ENCODE data around the gene POLR2A. TPM values are rescaled to one million over a fixed set of nuclear protein-coding genes. Genes with fewer than 3 reads are reported as not detected.
A peak's percentile ranks its signal among the peaks of the same experiment; 100 is the strongest.

POLR2A gene
- total and polyA plus RNA-seq, 8 donors: 8.1 to 750 (median 57.2) TPM

DNA sequence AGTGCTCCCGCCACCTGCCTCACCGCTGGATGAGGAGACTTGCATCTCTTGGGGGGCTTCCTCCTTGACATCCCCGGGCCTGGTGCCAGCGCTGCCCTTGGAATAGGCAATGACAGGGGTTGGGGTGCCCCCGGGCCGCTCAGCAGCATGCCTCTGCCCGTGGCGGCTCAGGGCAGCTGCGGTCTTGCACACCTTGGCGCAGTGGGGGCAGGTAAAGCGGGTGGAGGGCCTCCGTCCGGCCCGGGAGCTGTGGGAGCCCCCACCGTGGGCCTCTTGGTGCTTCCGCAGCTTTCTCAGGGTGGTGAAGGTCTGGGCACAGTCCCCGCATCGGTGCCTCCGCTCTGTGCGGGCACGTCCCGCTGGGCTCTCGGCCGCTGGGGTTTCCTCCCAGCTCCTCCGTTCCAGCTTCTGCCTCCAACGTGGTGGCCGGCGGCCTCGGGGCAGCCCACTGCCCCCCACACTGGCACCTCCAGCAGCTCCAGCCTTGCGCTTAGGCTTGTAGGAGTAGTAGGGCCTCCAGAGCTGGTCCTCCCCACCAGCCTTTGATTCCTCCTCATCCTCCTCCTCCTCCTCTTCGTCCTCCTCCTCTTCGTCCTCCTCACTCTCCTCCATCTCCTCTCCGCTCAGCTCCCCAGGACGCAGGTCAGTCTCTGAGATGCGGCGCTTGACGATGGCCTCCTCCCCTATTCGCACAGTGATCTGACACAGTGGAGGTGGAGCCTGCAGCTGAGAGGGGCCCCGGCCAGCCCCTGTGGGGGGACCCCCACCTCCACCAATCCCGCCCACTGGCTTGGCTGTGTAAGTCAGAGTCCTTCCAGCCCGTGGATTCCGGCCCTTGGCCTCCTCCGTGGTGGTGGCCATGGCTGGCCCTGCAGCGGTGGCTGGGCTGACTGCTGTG is 21.4 kb upstream of the POLR2A start:
- 90 to 95% (median 92%) methylated on average over 28 to 44 of the region's 44 CpGs for WGBS, 5 donors
- H3K4me1 ChIP-seq: peaks cover 7 to 23% (median 20%) of the 10 kb centered on the region in 4 donors
- DNase-seq: no peak
- no peak overlapping the region for H3K27ac ChIP-seq
- no peaks in the 10 kb centered on the region for H3K9me3 ChIP-seq
- intact Hi-C loops (cut with DNase I; ENCODE audit: low total_unique reads): no loop called here
- no peak for TF ChIP-seq CTCF (IDR thresholded peaks at IDR 0.05)
- no peak for TF ChIP-seq EP300 (IDR thresholded peaks at IDR 0.05)
- TF ChIP-seq POLR2A (IDR thresholded peaks at IDR 0.05): no peak
- no peak for TF ChIP-seq POLR2AphosphoS5 (IDR thresholded peaks at IDR 0.05)
- no peaks in the 10 kb centered on the region for H3K27me3 ChIP-seq
- H3K36me3 ChIP-seq: peaks cover 20 to 63% (median 54%) of the 10 kb centered on the region in 4 donors
- H3K4me3 ChIP-seq: no peak overlapping the region

DNA sequence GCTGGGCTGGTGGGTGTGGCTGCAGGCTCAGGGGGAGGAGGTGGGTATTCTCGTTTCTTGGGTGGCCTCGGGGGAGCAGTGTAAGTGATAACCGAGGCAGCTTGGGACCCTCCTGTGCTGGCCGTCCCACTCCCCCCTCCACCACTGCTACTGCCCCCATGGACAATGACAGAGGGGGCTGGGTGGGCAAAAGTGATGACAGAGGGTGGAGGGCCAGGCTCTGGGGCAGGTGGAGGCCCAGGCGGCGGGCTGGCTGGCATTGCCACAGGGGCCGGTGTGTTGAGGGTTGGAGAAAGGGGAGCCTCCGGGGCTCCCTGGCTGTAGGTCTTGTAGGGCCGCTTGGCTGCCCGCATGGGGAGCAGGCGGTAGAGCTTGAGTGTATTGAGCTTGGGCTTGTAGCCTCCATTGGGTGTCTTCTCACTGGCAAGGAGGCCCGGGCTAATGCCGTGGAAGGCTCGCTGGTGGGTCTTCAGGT is 20.8 kb upstream of the POLR2A start:
- Histone ChIP-seq H3K9me3 (no peaks in the 10 kb centered on the region), H3K27me3 (no peaks in the 10 kb centered on the region), H3K36me3 (peaks cover 20 to 63% (median 55%) of the 10 kb centered on the region in 4 donors), H3K27ac (no peak overlapping the region), H3K4me3 (no peak overlapping the region), H3K4me1 (peaks cover 7 to 30% (median 24%) of the 10 kb centered on the region in 4 donors)
- whole genome bisulfite sequencing, 5 donors: 82 to 90% (median 87%) methylated on average over 11 to 14 of the region's 14 CpGs
- TF ChIP-seq POLR2AphosphoS5 (IDR thresholded peaks at IDR 0.05) (no peak), CTCF (IDR thresholded peaks at IDR 0.05) (no peak), EP300 (IDR thresholded peaks at IDR 0.05) (no peak), POLR2A (IDR thresholded peaks at IDR 0.05) (no peak)
- intact Hi-C loops (cut with DNase I; ENCODE audit: low total_unique reads): no loop called here
- DNase-seq: no peak

DNA sequence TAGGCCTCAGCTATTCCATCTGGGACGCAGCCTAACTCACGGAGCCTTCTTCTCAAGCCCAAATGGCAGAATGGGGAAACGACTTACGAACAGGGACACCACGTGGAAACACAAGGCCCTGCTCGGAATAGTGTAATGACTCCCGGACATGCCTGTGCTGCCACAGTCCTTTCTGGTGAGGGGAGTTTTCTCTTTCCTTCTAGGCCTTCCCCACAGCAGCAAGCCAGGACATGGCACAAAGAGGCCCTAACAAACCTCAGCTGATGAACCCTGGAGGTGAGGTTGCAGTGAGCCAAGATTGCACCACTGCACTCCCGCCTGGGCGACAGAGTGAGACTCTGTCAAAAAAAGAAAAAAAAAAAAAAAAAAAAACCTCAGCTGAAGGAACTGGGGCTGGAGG is 20.1 kb upstream of the POLR2A start:
- Histone ChIP-seq H3K36me3 (peaks cover 20 to 63% (median 55%) of the 10 kb centered on the region in 4 donors), H3K27me3 (no peaks in the 10 kb centered on the region), H3K4me3 (no peak overlapping the region), H3K27ac (no peak overlapping the region), H3K9me3 (no peaks in the 10 kb centered on the region), H3K4me1 (peaks cover 7 to 36% (median 27%) of the 10 kb centered on the region in 4 donors)
- DNase-seq: no peak
- intact Hi-C loops (cut with DNase I; ENCODE audit: low total_unique reads): no loop called here
- 87 to 98% (median 92%) methylated on average over 7 to 9 of the region's 9 CpGs for WGBS, 5 donors
- no peak for TF ChIP-seq CTCF (IDR thresholded peaks at IDR 0.05)
- no peak for TF ChIP-seq EP300 (IDR thresholded peaks at IDR 0.05)
- no peak for TF ChIP-seq POLR2AphosphoS5 (IDR thresholded peaks at IDR 0.05)
- TF ChIP-seq POLR2A (IDR thresholded peaks at IDR 0.05): no peak

GRCh38 chr17:7465597-7466275 is 18.4 kb upstream of the POLR2A start:
- DNase-seq: no peak
- H3K27ac ChIP-seq: peak overlapping the region in 4 of 5 donors; percentile 38 to 70 (median 62)
- peaks cover 20 to 63% (median 55%) of the 10 kb centered on the region in 4 donors for H3K36me3 ChIP-seq
- H3K9me3 ChIP-seq: no peaks in the 10 kb centered on the region
- intact Hi-C loops (cut with DNase I; ENCODE audit: low total_unique reads): no loop called here
- peaks cover 18 to 53% (median 35%) of the 10 kb centered on the region in 4 donors for H3K4me1 ChIP-seq
- 83 to 92% (median 90%) methylated on average over 26 to 33 of the region's 33 CpGs for WGBS, 5 donors
- H3K4me3 ChIP-seq: no peak overlapping the region
- no peaks in the 10 kb centered on the region for H3K27me3 ChIP-seq
- TF ChIP-seq EP300 (IDR thresholded peaks at IDR 0.05) (no peak), POLR2AphosphoS5 (IDR thresholded peaks at IDR 0.05) (no peak), POLR2A (IDR thresholded peaks at IDR 0.05) (no peak), CTCF (IDR thresholded peaks at IDR 0.05) (no peak)

All from stomach (tissue), 9 donors.